Measurements from ENCODE around the gene RPGR. TPM values are rescaled to one million over a fixed set of nuclear protein-coding genes. Genes with fewer than 3 reads are reported as not detected.

Gene RPGR
- total RNA-seq, 2 experiments from 2014 or later = 12.4 to 18.2 TPM

- BruUV-seq (replicated peaks) = no TSS peak
- no peak overlapping the region for H2AFZ ChIP-seq (ENCODE audit: low read length)
These were observed 14.1 kb downstream of the RPGR start for GRCh38 chrX:38313190-38313589.

DNA sequence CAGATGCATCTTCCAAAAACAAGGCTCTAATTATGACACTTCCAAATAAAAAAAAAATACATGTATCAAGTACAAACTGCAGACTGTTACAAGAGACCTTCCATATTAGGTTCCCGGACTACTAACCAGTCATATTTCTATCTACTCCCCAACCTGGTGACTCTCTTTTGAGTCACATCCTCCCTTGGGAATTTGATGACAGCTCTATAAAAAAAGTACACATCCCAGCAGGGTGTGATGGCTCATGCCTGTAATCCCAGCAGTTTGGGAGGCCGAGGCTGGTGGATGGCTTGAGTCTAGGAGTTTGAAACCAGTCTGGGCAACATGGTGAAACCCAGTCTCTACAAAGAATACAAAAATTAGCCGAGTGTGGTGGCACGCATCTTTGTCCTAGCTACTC is 14.9 kb downstream of the RPGR start:
- TF ChIP-seq CTCF (conservative IDR thresholded peaks at IDR 0.05; ENCODE audit: low read length) = no peak
- TF ChIP-seq EZH2phosphoT487 (IDR thresholded peaks at IDR 0.05; ENCODE audit: borderline replicate concordance, low read depth, low read length) = no peak

More at GRCh38 chrX:38313190-38313589, 14.1 kb downstream of the RPGR start:
- DNase-seq (ENCODE audit: low spot score) = no peak
- no peak overlapping the region for H3K4me3 ChIP-seq (ENCODE audit: low read depth, low read length, poor library complexity, severe bottlenecking)
- H3K4me1 ChIP-seq (ENCODE audit: insufficient read depth, low read length, poor library complexity, severe bottlenecking) = no peaks in the 10 kb centered on the region
- H3K9me2 ChIP-seq (ENCODE audit: insufficient read depth, low read length) = no peaks in the 10 kb centered on the region
- no peaks in the 10 kb centered on the region for H3K9me3 ChIP-seq (ENCODE audit: low read length)
- H4K20me1 ChIP-seq (ENCODE audit: insufficient read depth, low read length) = no peaks in the 10 kb centered on the region
- H3K27ac ChIP-seq (ENCODE audit: low read depth, low read length, poor library complexity, severe bottlenecking) = no peak overlapping the region
- H3K79me2 ChIP-seq (ENCODE audit: insufficient read depth, low read depth, low read length) = no peaks in the 10 kb centered on the region
- intact Hi-C loops (cut with micrococcal nuclease; ENCODE audit: unreplicated experiment) = no loop called here
- peaks cover 12% of the 10 kb centered on the region for H3K36me3 ChIP-seq (ENCODE audit: insufficient read depth, low read length)
- CTCF ChIA-PET (ENCODE audit: unreplicated experiment) = no interaction called here
- POLR2A ChIA-PET = no interaction called here
- no peak overlapping the region for H3K4me2 ChIP-seq (ENCODE audit: low read length)
- no peak for TF ChIP-seq EZH2phosphoT487 (IDR thresholded peaks at IDR 0.05; ENCODE audit: borderline replicate concordance, low read depth, low read length)
- TF ChIP-seq CTCF (conservative IDR thresholded peaks at IDR 0.05; ENCODE audit: low read length) = no peak

GRCh38 chrX:38311743-38312142 is 15.6 kb downstream of the RPGR start:
- Histone ChIP-seq H4K20me1 (ENCODE audit: insufficient read depth, low read length) (no peaks in the 10 kb centered on the region), H3K4me3 (ENCODE audit: low read depth, low read length, poor library complexity, severe bottlenecking) (no peak overlapping the region), H2AFZ (ENCODE audit: low read length) (no peak overlapping the region), H3K79me2 (ENCODE audit: insufficient read depth, low read depth, low read length) (no peaks in the 10 kb centered on the region), H3K4me1 (ENCODE audit: insufficient read depth, low read length, poor library complexity, severe bottlenecking) (no peaks in the 10 kb centered on the region), H3K27ac (ENCODE audit: low read depth, low read length, poor library complexity, severe bottlenecking) (no peak overlapping the region), H3K4me2 (ENCODE audit: low read length) (no peak overlapping the region), H3K36me3 (ENCODE audit: insufficient read depth, low read length) (peaks cover 12% of the 10 kb centered on the region), H3K9me2 (ENCODE audit: insufficient read depth, low read length) (no peaks in the 10 kb centered on the region), H3K9me3 (ENCODE audit: low read length) (no peaks in the 10 kb centered on the region)
- ChIA-PET POLR2A (no interaction called here), CTCF (ENCODE audit: unreplicated experiment) (no interaction called here)
- BruUV-seq (replicated peaks) = no TSS peak
- no peak for TF ChIP-seq CTCF (conservative IDR thresholded peaks at IDR 0.05; ENCODE audit: low read length)
- no peak for DNase-seq (ENCODE audit: low spot score)
- intact Hi-C loops (cut with micrococcal nuclease; ENCODE audit: unreplicated experiment) = no loop called here

More for the DNA sequence above, 14.9 kb downstream of the RPGR start:
- H3K4me3 ChIP-seq (ENCODE audit: low read depth, low read length, poor library complexity, severe bottlenecking) = no peak overlapping the region
- no peaks in the 10 kb centered on the region for H4K20me1 ChIP-seq (ENCODE audit: insufficient read depth, low read length)
- no peaks in the 10 kb centered on the region for H3K79me2 ChIP-seq (ENCODE audit: insufficient read depth, low read depth, low read length)
- no peaks in the 10 kb centered on the region for H3K9me2 ChIP-seq (ENCODE audit: insufficient read depth, low read length)
- H3K4me2 ChIP-seq (ENCODE audit: low read length) = no peak overlapping the region
- no peak overlapping the region for H2AFZ ChIP-seq (ENCODE audit: low read length)
- H3K27ac ChIP-seq (ENCODE audit: low read depth, low read length, poor library complexity, severe bottlenecking) = no peak overlapping the region
- intact Hi-C loops (cut with micrococcal nuclease; ENCODE audit: unreplicated experiment) = no loop called here
- BruUV-seq (replicated peaks) = no TSS peak
- CTCF ChIA-PET (ENCODE audit: unreplicated experiment) = no interaction called here
- DNase-seq (ENCODE audit: low spot score) = no peak
- POLR2A ChIA-PET = no interaction called here
- no peaks in the 10 kb centered on the region for H3K4me1 ChIP-seq (ENCODE audit: insufficient read depth, low read length, poor library complexity, severe bottlenecking)
- no peaks in the 10 kb centered on the region for H3K9me3 ChIP-seq (ENCODE audit: low read length)
- peaks cover 12% of the 10 kb centered on the region for H3K36me3 ChIP-seq (ENCODE audit: insufficient read depth, low read length)
